ENCODE data around the gene ATP13A5.

The ATP13A5 gene

DNA sequence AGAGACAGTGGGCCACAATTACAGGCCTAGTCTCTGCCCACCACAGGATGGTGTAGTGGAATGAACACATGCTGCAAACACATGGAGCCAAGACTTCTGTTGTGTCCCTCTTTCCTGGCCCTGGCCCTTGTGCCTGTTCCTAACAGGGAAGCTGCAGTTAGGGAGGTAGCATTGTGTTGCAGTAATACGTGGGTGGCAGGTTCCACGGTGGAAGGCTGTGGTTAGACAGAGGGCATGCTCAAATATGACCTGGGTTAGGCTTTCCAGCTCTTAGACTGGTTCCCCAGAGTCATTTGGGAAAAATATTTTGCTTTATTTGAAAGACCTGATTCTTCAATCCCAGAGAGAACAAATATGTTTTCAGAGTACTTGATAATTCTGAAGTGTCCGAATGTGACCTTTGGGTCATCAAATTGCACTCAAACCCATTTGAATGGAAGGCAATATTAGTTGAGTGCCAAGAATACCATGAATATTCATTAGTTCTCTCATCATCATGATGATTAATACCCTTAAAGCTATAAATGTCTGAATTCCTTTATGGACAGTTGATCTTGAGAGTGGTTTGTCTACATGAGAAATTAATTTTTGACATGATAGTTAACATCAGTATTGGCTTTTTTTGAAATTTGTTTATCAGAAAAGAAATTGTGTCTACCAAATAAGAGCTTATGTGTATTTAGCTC, 109.1 kb downstream of the ATP13A5 start:
- H3K27ac Mint-ChIP-seq = peak overlapping the region; percentile 70
- no peak overlapping the region for H3K4me3 Mint-ChIP-seq
- TF ChIP-seq, protein P1, sequence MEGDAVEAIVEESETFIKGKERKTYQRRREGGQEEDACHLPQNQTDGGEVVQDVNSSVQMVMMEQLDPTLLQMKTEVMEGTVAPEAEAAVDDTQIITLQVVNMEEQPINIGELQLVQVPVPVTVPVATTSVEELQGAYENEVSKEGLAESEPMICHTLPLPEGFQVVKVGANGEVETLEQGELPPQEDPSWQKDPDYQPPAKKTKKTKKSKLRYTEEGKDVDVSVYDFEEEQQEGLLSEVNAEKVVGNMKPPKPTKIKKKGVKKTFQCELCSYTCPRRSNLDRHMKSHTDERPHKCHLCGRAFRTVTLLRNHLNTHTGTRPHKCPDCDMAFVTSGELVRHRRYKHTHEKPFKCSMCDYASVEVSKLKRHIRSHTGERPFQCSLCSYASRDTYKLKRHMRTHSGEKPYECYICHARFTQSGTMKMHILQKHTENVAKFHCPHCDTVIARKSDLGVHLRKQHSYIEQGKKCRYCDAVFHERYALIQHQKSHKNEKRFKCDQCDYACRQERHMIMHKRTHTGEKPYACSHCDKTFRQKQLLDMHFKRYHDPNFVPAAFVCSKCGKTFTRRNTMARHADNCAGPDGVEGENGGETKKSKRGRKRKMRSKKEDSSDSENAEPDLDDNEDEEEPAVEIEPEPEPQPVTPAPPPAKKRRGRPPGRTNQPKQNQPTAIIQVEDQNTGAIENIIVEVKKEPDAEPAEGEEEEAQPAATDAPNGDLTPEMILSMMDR (IDR thresholded peaks at IDR 0.05) = no peak
- H3K9me3 Mint-ChIP-seq = no peaks in the 10 kb centered on the region
- peaks cover 6% of the 10 kb centered on the region for H3K4me1 Mint-ChIP-seq
- H3K36me3 Mint-ChIP-seq (ENCODE audit: low read depth) = no peaks in the 10 kb centered on the region
- no peak for DNase-seq
- H3K27me3 Mint-ChIP-seq (ENCODE audit: low read depth, poor library complexity) = peaks cover 6% of the 10 kb centered on the region

DNA sequence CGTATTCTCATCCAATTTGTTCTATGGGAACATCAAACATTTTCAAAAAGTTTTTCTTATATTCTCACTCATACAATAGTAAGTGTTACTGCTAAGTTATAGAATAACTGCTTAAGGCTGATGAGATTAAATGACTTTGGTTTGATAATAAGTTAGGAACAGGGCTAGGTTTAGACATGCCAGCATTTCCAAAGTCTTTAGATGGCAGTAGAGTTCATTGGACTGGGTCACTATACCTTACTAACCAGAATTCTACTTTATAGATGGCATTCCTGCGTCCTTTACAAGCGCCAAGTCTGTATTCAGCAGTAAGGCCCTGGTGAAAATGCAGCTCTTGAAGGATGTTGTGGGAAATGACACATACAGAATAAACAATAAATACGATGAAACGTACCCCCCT, 115.8 kb downstream of the ATP13A5 start:
- no peak overlapping the region for H3K27ac Mint-ChIP-seq
- DNase-seq = no peak
- peaks cover 4% of the 10 kb centered on the region for H3K27me3 Mint-ChIP-seq (ENCODE audit: low read depth, poor library complexity)
- no peaks in the 10 kb centered on the region for H3K4me1 Mint-ChIP-seq
- no peak overlapping the region for H3K4me3 Mint-ChIP-seq
- no peaks in the 10 kb centered on the region for H3K36me3 Mint-ChIP-seq (ENCODE audit: low read depth)
- H3K9me3 Mint-ChIP-seq = no peaks in the 10 kb centered on the region
- TF ChIP-seq, protein P1 (IDR thresholded peaks at IDR 0.05) = no peak

DNA sequence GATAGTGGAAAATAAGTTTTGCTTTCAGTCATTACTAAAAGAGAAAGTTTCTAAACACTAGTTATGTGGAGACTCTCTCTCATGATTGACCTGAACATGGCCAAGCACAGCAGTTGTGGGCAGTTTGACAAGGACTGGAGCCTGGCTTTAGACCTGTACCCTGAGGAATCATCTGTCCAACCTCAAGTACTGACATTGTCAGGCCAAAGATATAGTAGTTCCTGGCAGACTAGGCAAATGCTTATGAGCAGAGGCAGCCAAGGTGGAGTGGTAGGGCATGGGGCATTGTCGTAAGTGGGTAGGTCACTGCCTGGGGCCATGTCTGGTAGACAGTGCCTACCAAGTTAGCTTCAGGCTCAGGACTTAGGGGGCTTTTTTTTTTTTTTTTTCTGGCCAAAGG, 116.6 kb downstream of the ATP13A5 start:
- Mint-ChIP-seq H3K27ac (no peak overlapping the region), H3K27me3 (ENCODE audit: low read depth, poor library complexity) (peaks cover 4% of the 10 kb centered on the region), H3K4me3 (no peak overlapping the region), H3K36me3 (ENCODE audit: low read depth) (no peaks in the 10 kb centered on the region), H3K4me1 (no peaks in the 10 kb centered on the region), H3K9me3 (no peaks in the 10 kb centered on the region)
- TF ChIP-seq, protein P1 (IDR thresholded peaks at IDR 0.05) = no peak
- DNase-seq = no peak

DNA sequence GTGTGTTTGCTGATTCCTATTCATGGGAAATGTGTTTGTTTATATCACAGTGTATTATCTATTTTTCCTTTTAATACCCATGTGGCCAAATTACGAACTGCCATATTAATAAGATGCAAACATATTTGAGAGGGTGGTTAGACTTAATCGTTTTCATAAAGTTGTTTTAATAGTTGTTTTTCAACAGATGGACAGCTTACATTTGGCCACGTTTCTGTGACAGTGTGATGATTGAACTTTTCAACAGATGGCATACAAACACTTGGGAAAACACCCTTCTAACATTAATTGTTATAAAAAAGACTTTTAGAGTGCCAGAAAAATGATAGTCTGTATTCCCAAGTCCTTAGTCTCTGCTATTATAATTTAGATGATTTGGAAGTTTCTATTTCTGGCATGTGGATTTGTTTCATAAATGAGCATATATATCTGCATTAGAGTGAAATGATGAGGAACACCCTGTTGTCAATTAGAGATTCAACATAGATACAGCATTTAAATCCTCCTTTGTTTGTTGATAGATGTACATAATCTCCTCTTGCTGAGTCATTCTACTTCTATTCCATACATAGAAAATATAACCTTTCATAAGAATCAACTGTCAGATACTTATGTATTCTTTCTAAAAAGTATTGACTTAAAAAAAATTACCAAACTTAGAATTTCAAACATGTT, 124.4 kb downstream of the ATP13A5 start:
- H3K27ac Mint-ChIP-seq = no peak overlapping the region
- peaks cover 24% of the 10 kb centered on the region for H3K9me3 Mint-ChIP-seq
- TF ChIP-seq, protein P1 (IDR thresholded peaks at IDR 0.05) = no peak
- no peak for DNase-seq
- H3K4me3 Mint-ChIP-seq = no peak overlapping the region
- H3K27me3 Mint-ChIP-seq (ENCODE audit: low read depth, poor library complexity) = peaks cover 4% of the 10 kb centered on the region
- H3K36me3 Mint-ChIP-seq (ENCODE audit: low read depth) = peaks cover 10% of the 10 kb centered on the region
- no peaks in the 10 kb centered on the region for H3K4me1 Mint-ChIP-seq

DNA sequence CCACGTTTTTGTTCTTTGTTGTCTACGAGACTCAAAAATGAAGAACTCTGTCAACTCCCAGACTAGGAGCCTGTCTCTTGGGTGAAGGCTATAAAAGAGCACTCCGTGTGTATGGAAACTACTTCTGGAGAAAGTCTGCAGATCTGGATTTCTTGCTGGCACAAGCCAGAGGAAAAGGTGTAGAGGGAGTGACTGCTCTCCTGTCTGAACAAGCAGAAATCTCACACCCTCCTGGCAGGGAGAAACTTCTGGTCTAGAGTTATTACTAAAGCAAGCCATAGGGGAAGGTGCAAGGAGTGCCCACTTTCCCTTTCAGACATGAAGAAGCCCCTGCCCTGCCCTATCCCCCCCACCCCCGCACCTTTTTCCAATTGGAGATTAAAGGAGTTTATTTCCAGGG, 128.1 kb downstream of the ATP13A5 start:
- DNase-seq = no peak
- no peak overlapping the region for H3K4me3 Mint-ChIP-seq
- peaks cover 53% of the 10 kb centered on the region for H3K9me3 Mint-ChIP-seq
- H3K27ac Mint-ChIP-seq = no peak overlapping the region
- H3K27me3 Mint-ChIP-seq (ENCODE audit: low read depth, poor library complexity) = peaks cover 11% of the 10 kb centered on the region
- H3K36me3 Mint-ChIP-seq (ENCODE audit: low read depth) = peaks cover 25% of the 10 kb centered on the region
- TF ChIP-seq, protein P1 (IDR thresholded peaks at IDR 0.05) = no peak
- no peaks in the 10 kb centered on the region for H3K4me1 Mint-ChIP-seq
